ENCODE measurements around the gene MGST1.
"Not testable (repeated sequence)": the region's sequence is repeated elsewhere in the genome, so short reads cannot be mapped to it uniquely, and the experiment has no call there.

DNA sequence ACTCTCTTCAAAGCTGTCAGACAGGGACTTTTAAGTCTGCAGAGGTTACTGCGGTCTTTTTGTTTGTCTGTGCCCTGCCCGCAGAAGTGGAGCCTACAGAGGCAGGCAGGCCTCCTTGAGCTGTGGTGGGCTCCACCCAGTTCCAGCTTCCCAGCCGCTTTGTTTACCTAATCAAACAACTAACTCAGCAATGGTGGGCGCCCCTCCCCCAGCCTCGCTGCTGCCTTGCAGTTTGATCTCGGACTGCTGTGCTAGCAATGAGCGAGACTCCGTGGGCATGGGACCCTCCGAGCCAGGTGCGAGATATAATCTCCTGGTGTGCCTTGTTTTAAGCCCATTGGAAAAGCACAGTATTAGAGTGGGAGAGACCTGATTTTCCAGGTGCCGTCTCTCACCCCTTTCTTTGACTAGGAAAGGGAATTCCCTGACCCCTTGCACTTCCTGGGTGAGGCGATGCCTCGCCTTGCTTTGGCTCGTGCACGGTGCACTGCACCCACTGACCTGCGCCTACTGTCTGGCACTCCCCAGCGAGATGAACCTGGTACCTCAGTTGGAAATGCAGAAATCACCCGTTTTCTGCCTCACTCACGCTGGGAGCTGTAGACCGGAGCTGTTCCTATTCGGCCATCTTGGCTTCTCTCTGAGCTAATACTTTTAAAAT, 35.3 kb downstream of the MGST1 start:
- TF ChIP-seq, protein P1, sequence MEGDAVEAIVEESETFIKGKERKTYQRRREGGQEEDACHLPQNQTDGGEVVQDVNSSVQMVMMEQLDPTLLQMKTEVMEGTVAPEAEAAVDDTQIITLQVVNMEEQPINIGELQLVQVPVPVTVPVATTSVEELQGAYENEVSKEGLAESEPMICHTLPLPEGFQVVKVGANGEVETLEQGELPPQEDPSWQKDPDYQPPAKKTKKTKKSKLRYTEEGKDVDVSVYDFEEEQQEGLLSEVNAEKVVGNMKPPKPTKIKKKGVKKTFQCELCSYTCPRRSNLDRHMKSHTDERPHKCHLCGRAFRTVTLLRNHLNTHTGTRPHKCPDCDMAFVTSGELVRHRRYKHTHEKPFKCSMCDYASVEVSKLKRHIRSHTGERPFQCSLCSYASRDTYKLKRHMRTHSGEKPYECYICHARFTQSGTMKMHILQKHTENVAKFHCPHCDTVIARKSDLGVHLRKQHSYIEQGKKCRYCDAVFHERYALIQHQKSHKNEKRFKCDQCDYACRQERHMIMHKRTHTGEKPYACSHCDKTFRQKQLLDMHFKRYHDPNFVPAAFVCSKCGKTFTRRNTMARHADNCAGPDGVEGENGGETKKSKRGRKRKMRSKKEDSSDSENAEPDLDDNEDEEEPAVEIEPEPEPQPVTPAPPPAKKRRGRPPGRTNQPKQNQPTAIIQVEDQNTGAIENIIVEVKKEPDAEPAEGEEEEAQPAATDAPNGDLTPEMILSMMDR (conservative IDR thresholded peaks at IDR 0.05; ENCODE audit: low read depth, low read length), result not testable (repeated sequence)
- TF ChIP-seq EZH2 (IDR thresholded peaks at IDR 0.05; ENCODE audit: borderline replicate concordance, low read depth, low read length, poor library complexity, severe bottlenecking), result not testable (repeated sequence)
